H1 (cell line): ENCODE data around the gene CLP1. TPM values are rescaled to one million over a fixed set of nuclear protein-coding genes. Genes with fewer than 3 reads are reported as not detected.
A peak's percentile ranks its signal among the peaks of the same experiment; 100 is the strongest.

Experiments
- CREB1 ChIP-seq: IDR thresholded peaks from 2 replicates; pipeline ENCODE4 v1.6.1; 2012; ENCODE audit warnings: inconsistent platforms
- CTCF ChIP-seq, 3 experiments: IDR thresholded peaks; 1 replicate in 2 of 3; 2 replicates in 1 of 3; pipeline versions ENCODE4 v1.5.1 to v1.6.1; 2011; ENCODE audit warnings: low read length in 3 of 3, mild to moderate bottlenecking in 3 of 3, inconsistent platforms in 2 of 3, low read depth in 1 of 3, moderate library complexity in 1 of 3; ENCODE audit not compliant: insufficient read depth in 1 of 3; ENCODE audit errors: control extremely low read depth in 1 of 3
- NANOG ChIP-seq: IDR thresholded peaks from 2 replicates; pipeline ENCODE4 v1.6.1; 2011; ENCODE audit warnings: low read length, low read depth, mild to moderate bottlenecking, inconsistent platforms; ENCODE audit not compliant: insufficient read depth, poor library complexity, severe bottlenecking
- RBBP5 ChIP-seq: IDR thresholded peaks from 2 replicates; pipeline ENCODE4 v1.7.1; 2012; ENCODE audit warnings: low read depth, mild to moderate bottlenecking, inconsistent platforms, low read length, moderate library complexity, borderline replicate concordance
- SP2 ChIP-seq: IDR thresholded peaks from 2 replicates; pipeline ENCODE4 v1.6.1; 2012; ENCODE audit warnings: mild to moderate bottlenecking, low read length, inconsistent platforms
- TAF1 ChIP-seq: IDR thresholded peaks from 2 replicates; pipeline ENCODE4 v1.6.1; 2011; ENCODE audit warnings: mild to moderate bottlenecking, low read depth, low read length
- polyA plus RNA-seq, 7 experiments: library from polyadenylated mRNA; depleted of rRNA in 3 of 7; stranded (reverse) in 5 of 7; unstranded in 2 of 7; fragments of >200 nt in 5 of 7; fragments of 200-250 nt in 2 of 7; gene quantifications; 1 replicate in 5 of 7; 2 replicates in 1 of 7; 4 replicates in 1 of 7; pipeline versions ENCODE4 v1.2.1 to v1.2.3, GENCODE V29; 2011 to 2013; ENCODE audit warnings: missing spikeins in 2 of 7, mixed read lengths in 2 of 7
- total RNA-seq: library from RNA; stranded (reverse); fragmentation: NEBNext Ultra II Directional; extraction: Animal tissue kit (Norgen Biotek cat#: 25700); gene quantifications from 2 replicates; pipeline ENCODE4 v1.2.1, GENCODE V29; 2021

CLP1 gene
- total and polyA plus RNA-seq, 2 of the 8 experiments (the other 6 are each of a cell fraction or from before 2014, with no cell fraction given) = 29.4 to 29.9 TPM

GRCh38 chr11:57641011-57641807, 16.4 kb upstream of the CLP1 start (continued):
- no peak for TF ChIP-seq RBBP5
- peak; percentile 24 for TF ChIP-seq NANOG
- peak; percentile 42 to 63 (median 57) for TF ChIP-seq CTCF (IDR thresholded peaks at IDR 0.05; ENCODE audit: control extremely low read depth in 1 of 3, insufficient read depth in 1 of 3, low read depth in 1 of 3, low read length in 3 of 3)
- no peak for TF ChIP-seq SP2
- no peak for TF ChIP-seq CREB1
- 0 out of 2 replicates have a peak, but pooled peaks have one; percentile 5 for TF ChIP-seq TAF1
